Measurements from ENCODE around the gene CREB5.

Gene CREB5

DNA sequence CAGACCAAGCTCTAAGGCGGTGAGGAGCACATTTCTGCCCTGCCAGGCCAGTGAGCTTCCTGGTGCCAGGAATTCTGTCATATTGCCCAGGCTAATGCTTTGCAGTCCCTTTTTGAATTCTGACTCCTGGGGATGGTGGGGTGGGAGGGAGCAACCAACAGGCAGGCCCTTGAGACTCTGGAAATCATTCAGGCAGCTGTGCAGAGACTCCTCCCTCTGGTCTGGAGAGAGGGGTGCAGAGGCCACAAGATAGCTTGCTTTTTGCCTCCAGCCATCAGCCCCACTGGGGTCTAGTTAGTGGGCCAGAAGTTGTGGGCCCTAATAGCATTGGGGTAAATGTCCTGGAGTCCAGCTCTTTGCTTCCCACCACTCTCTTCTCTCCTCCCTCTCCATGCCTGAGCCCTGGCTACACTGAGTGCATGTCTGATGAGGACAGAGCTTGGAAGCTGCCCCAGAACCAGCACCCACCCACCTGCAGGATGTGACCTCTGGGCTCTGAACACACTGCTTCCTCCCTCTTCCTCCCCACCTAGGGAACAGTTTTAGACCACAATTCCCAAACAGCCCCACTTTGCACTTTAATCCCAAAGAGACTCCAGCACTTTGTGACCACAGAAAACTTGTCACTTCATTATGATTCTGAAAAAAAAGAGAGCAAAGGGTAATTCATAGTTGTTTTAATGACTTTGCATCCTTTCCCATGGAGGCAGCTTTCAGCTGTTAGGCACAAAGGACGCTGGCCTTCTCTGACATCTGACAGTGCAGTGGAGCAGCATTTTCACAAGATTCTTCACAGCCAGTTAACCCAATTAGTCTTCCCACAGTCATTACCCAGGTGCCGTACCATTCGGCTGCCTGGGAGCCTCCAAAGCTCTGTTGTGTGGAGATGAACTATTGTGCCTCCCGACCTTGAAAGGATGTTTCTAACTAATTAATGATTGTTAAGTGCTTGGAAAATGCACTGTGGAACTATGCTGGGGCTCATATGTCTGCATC is 283.3 kb downstream of the CREB5 start:
- DNase-seq = no peak

DNA sequence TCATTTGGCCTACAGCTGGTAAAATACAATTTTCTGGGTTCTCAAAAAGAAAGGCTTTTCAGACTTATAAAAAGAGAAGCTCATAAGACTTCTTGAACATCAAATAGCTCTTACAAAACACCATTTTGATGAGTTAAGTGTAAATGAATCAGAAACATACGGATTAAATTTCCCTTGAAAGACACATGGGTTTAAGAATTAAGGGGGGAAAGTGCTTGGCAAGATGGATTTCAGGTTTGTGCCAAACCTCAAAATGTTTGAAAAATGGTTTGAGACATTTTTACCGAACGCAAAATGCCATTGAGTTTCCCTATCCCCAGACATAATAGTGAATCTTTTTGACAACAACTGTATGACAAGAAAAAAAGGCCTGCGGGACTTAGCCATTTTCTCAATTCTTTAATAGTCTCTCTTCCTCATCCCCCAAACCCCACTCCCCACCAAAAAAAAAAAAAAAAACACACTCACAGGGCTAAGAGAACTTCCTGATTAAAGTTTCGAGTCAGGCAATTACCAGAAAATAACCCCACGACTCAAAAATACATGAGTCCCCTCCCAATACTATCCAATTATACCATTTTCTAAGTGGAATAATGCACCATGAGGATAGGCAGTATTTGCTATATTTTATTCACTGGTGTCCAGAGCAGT is 285.7 kb downstream of the CREB5 start:
- DNase-seq = peak; percentile 69

DNA sequence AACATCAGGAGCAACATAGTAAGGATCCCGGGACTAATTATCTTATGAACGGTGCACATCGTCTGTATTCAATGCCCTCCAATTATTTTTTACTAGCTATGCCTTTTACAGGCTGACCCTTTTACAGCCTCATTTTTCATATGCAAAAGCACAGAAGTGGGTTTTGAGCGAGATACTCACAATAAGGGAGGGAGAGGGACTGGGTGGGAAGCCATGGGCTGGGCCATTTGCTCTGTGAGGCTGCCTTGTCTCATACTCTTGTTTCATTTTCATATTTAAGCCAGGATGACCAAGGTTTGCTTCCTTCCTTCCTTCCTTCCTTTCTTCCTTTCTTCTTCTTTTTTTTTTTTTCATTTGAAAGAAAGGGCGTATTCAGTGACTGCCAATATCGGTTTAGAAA is 286.5 kb downstream of the CREB5 start:
- DNase-seq = no peak

DNA sequence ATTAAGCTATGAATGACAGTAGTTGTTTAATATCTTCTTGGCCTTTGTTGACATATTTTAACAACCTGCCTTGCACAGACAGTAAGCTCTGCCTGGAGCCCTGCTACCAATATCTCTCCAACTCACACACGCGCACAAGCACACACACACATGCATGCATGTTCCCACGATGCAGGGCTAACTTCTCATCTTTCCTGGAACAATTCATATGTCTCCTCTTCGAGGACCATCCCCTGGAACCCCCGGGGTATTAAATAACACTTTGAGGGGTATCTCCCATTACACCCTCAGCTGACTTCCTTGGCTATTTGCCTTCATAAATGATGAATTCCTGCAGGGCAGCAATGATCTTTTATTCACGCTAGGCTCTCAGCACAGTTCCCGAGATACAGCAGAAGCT is 287.8 kb downstream of the CREB5 start:
- DNase-seq = no peak

DNA sequence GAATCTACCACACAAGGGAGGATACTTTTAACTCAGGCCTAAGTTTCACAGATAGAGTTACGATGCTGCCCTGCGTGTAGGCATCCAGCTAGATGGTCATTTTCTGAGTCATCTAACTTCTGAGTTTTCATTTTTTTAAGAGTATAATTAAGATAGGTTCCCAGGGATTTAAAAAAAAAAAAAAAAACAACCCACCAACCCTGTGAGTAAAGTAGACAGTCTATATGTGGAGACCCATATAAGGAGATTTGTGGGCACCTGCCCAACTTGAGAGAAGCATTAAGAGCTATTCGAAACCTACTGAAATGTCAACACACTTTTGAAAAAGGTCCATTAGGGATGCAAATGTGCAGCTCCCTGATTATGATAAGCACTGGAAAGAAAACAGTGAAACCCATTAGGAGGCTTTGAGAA is 288.5 kb downstream of the CREB5 start:
- DNase-seq = no peak

- no peak for DNase-seq
These were observed 289.4 kb downstream of the CREB5 start for GRCh38 chr7:28701731-28702130.

- no peak for DNase-seq
These were observed 289.9 kb downstream of the CREB5 start for GRCh38 chr7:28702171-28702570.

DNA sequence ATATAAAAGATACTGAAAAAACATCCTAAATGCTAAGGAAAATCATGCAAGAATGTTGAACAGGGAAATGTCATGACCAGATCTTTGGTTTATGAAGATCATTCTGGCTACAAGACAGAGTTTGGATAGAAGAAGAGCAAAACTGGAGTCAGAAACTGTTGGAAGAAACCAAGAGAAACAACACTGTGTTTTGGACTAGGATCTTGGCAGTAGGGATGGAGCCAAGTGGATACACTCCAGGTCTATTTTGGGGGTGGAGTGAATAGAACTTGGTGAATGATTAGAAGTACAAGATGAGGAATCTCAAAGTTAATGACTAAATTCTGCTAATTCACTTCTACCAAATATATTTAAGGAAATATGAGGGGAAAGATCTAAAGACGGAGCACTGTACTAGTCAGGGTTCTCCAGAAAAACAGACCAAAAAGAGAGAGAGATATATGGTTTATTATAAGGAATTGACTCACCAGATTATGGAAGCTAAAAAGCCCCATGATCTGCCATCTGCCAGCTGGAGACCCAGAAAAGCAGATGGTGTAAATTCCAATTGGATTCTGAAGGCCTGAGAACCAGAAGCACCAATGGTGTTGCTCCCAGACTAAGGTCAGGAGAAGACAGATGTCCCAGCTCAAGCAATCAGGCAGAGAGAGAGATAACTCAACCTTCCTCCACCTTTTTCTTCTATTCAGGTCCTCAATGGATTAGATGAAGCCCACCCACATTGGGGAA is 290.9 kb downstream of the CREB5 start:
- no peak for DNase-seq

DNA sequence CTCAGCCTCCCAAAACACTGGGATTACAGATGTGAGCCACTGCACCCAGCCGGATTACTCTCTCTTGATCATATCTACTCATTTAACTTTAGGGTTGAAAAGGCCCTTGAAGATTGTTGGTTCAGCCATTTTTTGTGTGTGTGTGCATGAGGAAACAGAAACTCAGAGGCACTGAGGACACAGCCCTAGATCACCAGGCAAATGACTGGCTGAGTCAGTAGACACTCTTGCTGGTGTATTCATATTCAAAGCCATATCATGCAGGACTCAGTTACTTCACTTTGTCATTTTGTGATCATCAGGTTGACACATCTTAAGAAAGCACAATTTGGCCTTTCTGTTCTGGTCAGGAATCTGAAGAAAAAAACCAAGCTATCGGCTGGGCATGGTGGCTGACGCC is 292.4 kb downstream of the CREB5 start:
- no peak for DNase-seq

DNA sequence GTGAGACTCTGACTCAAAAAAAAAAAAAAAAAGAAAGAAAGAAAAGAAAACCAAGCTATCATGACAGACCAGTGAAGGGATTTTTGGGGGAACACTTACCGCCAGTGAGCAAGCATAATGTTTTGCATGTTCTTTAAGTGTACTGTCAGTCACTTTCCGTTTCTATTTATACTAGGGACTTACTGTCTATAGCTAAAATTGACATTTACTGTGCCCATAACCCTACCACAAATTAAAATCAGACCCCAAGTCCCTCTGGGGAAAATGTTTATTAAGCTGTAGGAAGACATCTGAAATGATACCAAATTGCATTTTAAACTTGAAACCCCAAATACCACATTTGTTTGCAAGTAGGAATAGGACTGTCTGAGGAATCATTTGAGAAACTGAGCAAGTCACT is 293.0 kb downstream of the CREB5 start:
- no peak for DNase-seq

DNA sequence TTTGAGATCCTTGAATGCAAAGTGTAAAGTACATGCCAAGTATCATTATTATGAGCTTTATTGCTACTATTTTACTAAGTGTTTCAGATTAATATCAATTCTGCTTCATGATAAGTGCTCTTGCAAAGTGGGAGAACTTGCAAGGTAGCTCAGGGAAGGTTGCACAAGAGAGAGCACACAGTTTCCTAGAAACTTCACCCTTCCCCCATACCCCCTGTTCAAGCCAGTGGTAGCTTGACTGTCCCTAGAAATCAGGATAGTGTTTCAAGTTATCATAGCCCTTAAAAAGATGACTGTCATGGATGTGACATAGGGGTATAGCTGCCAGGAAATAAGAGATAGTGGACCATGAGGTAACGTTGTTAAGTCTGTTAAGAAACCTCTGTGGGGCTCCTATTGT is 294.3 kb downstream of the CREB5 start:
- no peak for DNase-seq

DNA sequence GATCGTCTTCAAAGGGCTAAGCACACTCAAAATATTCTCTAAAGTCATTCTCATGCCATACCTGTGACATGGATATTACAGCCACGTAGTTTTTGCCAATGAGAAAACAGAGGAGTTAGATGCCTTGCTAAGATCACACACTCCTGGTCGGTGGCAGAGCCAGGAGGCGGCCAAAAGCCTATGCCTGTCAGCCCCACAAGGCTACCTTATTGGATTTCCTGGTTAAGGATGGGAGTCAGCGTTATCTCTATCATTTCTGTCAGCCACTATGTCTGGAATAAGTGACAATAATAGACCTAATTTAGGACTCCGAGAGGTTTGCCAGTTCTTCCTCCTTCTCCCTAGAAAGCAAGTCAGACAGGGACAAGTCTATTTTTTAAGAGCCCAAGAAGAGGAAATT is 295.0 kb downstream of the CREB5 start:
- no peak for DNase-seq

DNA sequence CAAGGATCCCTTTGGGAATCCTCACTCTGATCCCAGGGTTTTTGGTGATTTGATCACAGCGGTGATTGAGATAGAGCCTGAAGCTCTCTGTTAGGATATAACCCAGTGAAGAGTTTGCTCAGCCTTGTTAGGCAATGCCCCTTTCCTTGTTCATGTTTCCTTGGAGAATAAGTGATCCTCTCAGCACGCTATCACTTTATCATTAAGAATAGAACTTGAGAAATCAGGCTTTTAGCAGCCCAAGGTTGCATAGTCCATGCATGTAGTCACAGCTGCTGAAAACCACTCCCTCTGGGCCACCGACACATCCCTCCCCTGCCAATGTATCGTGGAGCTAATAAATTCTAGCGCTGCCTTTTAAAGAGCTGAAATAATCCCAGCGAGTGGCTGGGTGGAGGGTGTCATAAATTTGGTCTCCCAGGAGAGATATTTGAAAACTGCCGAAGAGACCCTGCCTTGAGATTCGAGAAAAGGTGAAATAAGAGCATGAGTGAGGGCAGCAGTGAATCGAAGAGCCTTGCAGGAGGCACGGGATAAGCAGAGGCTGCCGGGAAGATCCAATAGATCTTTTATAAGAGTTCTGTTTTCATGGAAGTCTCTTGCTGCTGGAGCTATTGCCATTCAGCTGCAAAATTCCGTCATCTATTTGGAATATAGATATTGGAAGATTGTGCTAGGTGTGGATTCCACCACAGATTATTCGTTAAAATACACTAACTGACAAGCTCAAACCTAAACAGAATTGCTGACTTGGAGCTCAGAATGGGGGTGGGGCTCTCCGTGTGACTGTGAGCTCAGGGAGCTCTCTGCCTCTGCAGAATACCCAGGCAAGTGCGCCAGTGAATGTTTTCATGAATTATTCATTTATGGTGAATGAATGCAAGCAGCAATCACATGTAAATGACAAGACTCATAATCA is 296.0 kb downstream of the CREB5 start:
- no peak for DNase-seq

DNA sequence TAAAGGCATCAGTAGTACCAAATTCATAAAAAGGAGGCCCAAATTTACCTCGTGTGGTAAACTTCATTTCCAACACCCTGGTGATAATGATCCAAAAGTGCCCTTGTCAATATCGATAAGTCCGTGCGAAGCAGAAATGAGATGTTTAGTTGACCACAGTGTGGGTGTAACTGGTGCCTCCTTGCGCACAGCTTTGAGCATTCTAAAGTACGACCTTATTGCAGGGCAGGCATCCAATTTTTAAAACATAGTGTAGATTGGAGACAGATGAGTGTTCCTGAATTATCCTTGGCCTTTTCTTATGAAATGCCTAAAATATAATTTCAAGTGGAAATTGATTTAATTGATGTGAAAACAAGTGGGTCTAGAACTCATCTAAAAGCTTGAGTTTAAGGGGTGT is 297.4 kb downstream of the CREB5 start:
- DNase-seq = no peak

- DNase-seq = no peak
These were observed 298.8 kb downstream of the CREB5 start for GRCh38 chr7:28711114-28711513.

DNA sequence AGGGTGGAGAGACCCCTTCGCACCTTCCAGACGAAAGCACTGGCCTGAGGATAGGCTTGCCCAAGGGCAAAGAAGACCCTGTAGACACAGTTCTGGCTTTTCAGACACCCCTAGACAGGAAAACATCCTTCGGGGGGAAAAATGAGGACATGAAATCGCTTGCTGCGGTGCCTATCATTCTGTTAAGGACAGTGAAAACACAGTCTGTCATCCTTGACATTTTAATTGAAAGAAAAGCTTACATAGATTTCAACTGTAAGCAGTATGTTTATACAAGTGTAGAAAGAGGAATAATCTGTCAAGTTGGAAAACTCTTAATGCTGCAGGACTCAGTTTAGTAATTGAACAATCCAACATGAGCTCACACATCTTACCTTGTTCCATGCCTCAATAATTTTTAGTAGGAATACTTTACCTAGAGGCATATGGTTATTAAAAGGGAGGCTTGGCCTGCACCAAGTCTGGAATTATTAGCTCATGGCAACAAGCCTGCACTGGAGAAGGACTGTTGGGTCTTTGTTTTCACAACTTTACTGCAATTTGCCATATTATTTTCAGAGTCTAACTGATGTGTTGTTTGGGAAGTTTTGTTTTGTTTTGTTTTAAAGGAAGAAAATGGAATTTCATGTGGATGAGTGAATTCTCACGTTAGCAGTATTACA is 302.3 kb downstream of the CREB5 start:
- DNase-seq = no peak

DNA sequence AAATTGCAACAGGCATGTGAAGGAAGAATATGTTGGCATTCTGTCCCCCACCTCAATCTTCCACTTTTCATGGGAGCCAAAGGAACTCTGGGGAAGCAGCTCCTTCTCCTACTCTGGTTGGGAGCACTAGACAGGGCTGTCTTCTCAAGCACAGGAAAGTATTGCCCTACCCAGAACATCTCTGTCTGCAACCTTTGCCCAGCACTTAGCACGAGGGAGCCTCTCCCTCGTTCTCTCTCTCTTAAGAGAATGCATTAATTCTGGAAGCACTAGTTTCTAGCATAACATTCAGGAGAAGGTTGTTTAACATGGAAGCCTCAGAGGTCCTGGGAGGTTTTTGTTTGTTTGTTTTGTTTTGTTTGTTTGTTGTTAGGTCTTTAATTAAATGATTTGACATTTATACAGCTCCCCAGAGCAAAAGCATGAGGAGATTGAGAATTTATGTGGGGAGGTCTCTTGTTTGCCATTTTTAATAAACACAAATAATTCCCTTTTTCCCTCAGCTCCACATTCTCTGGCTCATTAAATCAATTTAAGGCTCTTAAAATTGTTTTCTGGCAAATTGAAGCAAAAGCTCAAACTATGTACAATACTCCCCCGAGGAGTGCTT is 305.2 kb downstream of the CREB5 start:
- DNase-seq = no peak

- DNase-seq = no peak
These were observed 305.8 kb downstream of the CREB5 start for GRCh38 chr7:28718055-28718481.

GRCh38 chr7:28718545-28718944 is 306.2 kb downstream of the CREB5 start:
- no peak for DNase-seq

DNA sequence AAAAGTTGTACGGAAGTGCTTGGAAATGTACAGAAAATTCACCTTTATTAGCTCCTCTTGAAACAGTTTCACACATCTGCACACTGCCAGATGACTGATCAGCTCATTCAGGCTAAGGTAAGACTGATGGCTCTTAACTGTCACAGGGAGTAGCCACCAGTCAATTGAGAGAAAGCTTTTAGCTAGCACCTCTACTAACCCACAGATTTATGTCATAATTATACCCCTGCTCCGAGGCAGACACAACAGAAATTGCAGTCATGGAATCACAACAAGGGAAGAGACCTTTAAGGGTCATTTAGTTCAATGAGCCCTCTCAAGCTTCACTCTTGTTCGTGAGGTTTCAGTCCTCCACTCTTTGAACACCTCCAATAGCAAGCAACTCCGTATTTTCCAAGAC is 310.4 kb downstream of the CREB5 start:
- DNase-seq = no peak

GRCh38 chr7:28723336-28723735 is 311.0 kb downstream of the CREB5 start:
- DNase-seq = no peak

Data from MV-4-11 (cell line).